Epithelial cell of proximal tubule (primary cell): ENCODE results near the gene PANK4. TPM values are rescaled to one million over a fixed set of nuclear protein-coding genes. Genes with fewer than 3 reads are reported as not detected.

Experiments used
- DNase-seq: peaks from one replicate; pipeline ENCODE4 v3.0.0-alpha.2; 2011; ENCODE audit warnings: low read depth
- H3K4me3 ChIP-seq: 2 replicates; pipeline ENCODE4 v1.5.1; 2011; ENCODE audit warnings: low read depth, mild to moderate bottlenecking, low read length
- total RNA-seq: library from RNA; depleted of rRNA; stranded (reverse); fragments of >200 nt; gene quantifications from 2 replicates; pipeline ENCODE4 v1.2.3, GENCODE V29; 2015
- TF ChIP-seq, protein P1 (sequence below): conservative IDR thresholded peaks from 2 replicates; pipeline ENCODE4 v1.5.1; 2012; ENCODE audit warnings: low read depth, mild to moderate bottlenecking, low read length

Gene PANK4
- total RNA-seq, 1 donor from 2014 or later: 29.8 TPM

DNA sequence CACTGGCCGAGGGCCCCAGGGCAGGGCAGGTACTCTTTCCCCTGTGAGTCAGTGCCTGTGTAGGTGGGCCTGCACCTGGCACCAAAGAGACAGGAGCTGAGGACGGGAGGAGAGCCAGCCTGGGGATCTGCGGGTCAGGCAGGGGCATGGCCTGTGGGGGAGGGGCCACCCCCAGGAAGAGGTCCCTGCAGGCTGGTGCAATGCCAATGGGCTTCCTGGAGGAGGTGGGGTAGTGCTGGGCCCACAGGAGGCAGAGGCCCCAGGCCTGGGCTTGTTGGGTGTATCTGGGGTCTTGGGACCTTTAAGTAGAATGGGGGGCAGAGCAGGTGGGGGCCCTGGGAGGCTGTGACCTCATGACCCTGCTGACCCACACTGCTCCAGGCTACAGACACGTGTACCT is 27.1 kb downstream of the PANK4 start:
- no peak overlapping the region for H3K4me3 ChIP-seq
- TF ChIP-seq, protein P1, sequence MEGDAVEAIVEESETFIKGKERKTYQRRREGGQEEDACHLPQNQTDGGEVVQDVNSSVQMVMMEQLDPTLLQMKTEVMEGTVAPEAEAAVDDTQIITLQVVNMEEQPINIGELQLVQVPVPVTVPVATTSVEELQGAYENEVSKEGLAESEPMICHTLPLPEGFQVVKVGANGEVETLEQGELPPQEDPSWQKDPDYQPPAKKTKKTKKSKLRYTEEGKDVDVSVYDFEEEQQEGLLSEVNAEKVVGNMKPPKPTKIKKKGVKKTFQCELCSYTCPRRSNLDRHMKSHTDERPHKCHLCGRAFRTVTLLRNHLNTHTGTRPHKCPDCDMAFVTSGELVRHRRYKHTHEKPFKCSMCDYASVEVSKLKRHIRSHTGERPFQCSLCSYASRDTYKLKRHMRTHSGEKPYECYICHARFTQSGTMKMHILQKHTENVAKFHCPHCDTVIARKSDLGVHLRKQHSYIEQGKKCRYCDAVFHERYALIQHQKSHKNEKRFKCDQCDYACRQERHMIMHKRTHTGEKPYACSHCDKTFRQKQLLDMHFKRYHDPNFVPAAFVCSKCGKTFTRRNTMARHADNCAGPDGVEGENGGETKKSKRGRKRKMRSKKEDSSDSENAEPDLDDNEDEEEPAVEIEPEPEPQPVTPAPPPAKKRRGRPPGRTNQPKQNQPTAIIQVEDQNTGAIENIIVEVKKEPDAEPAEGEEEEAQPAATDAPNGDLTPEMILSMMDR: no peak
- DNase-seq: no peak

DNA sequence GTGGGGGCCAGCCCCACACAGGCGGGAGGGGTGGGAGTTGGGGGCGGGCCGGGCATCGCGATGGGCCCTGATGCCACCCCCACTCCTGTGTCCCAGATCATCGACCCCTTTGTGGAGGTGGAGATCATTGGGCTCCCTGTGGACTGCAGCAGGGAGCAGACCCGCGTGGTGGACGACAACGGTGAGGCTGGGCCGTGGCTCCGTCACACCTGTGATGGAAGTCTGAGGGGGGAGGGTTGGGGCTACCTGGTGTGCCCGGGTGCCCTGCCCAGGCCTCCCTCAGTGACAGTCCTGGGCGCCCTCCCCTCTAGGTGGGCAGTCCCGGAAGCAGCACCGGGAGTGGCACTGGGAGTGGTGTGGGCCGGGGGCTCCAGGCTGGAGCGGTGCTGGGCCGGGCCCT is 27.7 kb downstream of the PANK4 start:
- DNase-seq: no peak
- TF ChIP-seq, protein P1: no peak
- no peak overlapping the region for H3K4me3 ChIP-seq

DNA sequence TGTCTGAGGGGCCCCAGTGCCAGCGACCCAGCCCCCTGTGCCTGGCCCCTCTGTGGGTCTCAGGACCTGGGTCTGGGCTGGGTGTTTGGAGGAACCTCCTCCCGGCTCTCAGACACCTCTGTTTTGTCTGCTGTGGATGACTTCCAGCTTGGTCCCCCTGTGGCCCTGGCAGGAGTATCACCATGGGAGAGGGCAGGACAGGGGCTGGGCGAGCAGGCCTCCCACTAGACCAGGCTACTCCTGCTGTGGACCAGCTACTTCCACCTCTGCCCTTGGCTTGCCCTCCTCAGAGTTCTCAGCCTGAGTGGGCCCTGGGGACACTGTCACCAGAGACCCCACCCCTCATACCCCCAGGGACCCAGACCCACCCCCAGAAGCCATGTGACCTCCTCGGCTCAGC is 28.5 kb downstream of the PANK4 start:
- TF ChIP-seq, protein P1: no peak
- no peak overlapping the region for H3K4me3 ChIP-seq
- DNase-seq: no peak

DNA sequence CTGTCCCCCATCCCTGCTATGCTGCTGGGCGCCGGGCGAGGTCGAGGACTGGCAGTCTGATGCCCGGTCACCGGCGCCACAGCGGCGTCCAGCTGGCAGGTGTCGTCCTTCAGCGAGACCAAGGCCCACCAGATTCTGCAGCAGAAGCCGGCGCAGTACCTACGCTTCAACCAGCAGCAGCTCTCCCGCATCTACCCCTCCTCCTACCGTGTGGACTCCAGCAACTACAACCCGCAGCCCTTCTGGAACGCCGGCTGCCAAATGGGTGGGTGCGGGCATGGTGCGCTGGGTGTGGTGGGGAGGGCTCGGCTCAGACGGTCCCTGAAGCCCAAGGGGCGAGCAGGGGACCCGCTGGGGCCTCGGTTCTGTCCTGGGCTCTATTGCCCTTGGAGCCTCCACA is 29.6 kb downstream of the PANK4 start:
- TF ChIP-seq, protein P1: no peak
- DNase-seq: no peak
- H3K4me3 ChIP-seq: no peak overlapping the region

DNA sequence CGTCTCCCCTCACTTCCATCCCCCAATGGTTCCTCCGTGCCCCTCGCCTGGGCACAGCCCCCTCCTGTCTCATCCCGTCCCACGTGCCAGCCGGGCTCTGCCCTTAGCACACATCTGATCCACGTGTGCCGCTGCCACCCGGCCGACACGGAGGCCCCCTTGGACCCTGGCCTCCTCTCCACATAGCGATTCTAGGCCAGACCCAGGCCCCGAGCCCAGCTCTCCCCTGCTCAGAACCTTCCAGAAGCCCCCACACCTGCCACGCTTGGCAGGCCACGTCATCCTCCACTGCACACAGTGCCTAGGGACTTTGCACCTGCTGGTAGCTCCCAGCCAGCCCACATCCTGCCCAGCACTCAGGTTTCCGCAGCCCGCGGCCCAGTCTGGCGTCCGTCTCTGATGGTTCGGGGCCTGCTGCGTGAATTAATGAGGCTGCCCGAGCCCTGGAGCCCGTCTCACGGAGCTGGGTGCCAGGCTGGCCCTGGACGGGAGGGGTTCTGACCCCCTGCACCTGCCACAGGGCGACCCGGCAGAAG is 30.2 kb downstream of the PANK4 start:
- TF ChIP-seq, protein P1: no peak

DNA sequence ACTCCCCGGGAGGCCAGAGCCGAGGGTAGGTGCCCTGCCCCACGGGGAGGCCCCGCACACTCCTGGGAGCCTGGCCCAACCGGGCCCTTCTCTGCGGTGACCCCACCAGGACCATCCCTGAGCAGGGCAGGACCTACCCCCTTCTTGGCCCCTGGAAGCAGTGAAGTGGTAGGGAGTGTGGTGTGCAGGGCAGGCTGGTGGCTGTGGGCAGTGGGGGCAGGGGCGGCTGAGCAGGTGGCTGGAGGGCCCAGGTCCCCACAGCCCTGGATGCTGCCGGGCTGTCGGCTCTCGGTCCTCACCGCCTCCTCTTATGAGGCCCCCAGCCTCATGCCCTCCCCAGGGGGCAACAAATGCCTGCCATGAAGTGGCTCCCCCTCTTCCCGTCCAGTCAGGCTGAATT is 30.9 kb downstream of the PANK4 start:
- DNase-seq: no peak
- TF ChIP-seq, protein P1: no peak
- no peak overlapping the region for H3K4me3 ChIP-seq

More for the DNA sequence above, 30.2 kb downstream of the PANK4 start:
- H3K4me3 ChIP-seq: no peak overlapping the region
- no peak for DNase-seq

DNA sequence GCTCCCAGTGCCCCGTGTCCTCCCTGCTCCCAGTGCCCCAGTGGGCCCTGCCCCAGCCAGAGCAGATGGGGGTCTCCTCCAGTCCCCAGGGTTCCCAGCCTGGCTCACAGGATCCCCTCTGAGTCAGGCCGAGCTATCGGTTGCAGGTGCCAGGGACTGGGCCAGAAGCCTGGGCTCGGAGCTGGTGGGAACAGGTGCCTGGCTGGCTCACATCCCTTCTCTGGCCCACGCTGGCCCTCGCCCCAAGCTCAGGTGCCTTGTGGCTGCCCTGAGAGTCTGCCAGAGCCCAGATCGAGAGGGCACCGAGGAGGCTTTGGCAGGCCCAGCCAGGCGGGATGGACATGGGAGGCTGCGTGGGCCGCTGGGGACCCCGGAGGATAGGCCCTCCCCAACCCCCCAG is 31.4 kb downstream of the PANK4 start:
- TF ChIP-seq, protein P1: no peak
- DNase-seq: no peak
- H3K4me3 ChIP-seq: no peak overlapping the region
